Activated CD4-positive, alpha-beta T cell treated with anti-CD3 and anti-CD28 coated beads, Interleukin-2, amount 10 ng/mL, durations not matched to agents 7 days and 5 days (primary cell): ENCODE results near the gene CAV2. TPM values are rescaled to one million over a fixed set of nuclear protein-coding genes. Genes with fewer than 3 reads are reported as not detected.
"Not testable (repeated sequence)": the region's sequence is repeated elsewhere in the genome, so short reads cannot be mapped to it uniquely, and the experiment has no call there.

Experiments
- CTCF ChIA-PET: fragments of 350-600 bp; sonication (Branson Sonifier 250); formaldehyde crosslinking; loops from one replicate; lab custom pipeline; 2021; ENCODE audit warnings: antibody characterized with exemption; lab: Charles Lee
- POLR2A ChIA-PET: fragments of 350-600 bp; sonication (Branson Sonifier 250); formaldehyde crosslinking; loops from one replicate; lab custom pipeline; 2021; ENCODE audit warnings: antibody characterized with exemption; lab: Charles Lee
- DNase-seq: peaks from one replicate; pipeline ENCODE4 v3.0.0-alpha.2; 2020
- H3K27ac Mint-ChIP-seq: one replicate; pipeline ENCODE4 v1.8.0; 2021; ENCODE audit warnings: mild to moderate bottlenecking, moderate library complexity, mixed read lengths
- H3K27me3 Mint-ChIP-seq: one replicate; pipeline ENCODE4 v1.8.0; 2021; ENCODE audit warnings: mixed read lengths
- H3K36me3 Mint-ChIP-seq: one replicate; pipeline ENCODE4 v1.8.0; 2021; ENCODE audit warnings: low read depth, mixed read lengths
- H3K4me1 Mint-ChIP-seq: one replicate; pipeline ENCODE4 v1.8.0; 2021; ENCODE audit warnings: mixed read lengths
- H3K4me3 Mint-ChIP-seq: one replicate; pipeline ENCODE4 v1.8.0; 2021; ENCODE audit warnings: mild to moderate bottlenecking, moderate library complexity, mixed read lengths
- H3K9me3 Mint-ChIP-seq: one replicate; pipeline ENCODE4 v1.8.0; 2021; ENCODE audit warnings: mixed read lengths
- total RNA-seq, 2 experiments: library from RNA; stranded (reverse); gene quantifications; one replicate each; pipeline ENCODE4 v1.2.3, GENCODE V29; 2021

The CAV2 gene
- total RNA-seq, 2 experiments from 2014 or later = not detected

GRCh38 chr7:116483271-116483942 lies 16.1 kb upstream of the CAV2 start:
- ChIA-PET POLR2A (no interaction called here), CTCF (no interaction called here)
- no peak for DNase-seq
- Mint-ChIP-seq H3K4me3 (no peak overlapping the region), H3K9me3 (no peaks in the 10 kb centered on the region), H3K27me3 (peaks cover 23% of the 10 kb centered on the region), H3K27ac (no peak overlapping the region), H3K4me1 (no peaks in the 10 kb centered on the region), H3K36me3 (no peaks in the 10 kb centered on the region)

GRCh38 chr7:116484389-116484788 lies 15.1 kb upstream of the CAV2 start:
- H3K9me3 Mint-ChIP-seq, CTCF ChIA-PET, DNase-seq, H3K36me3 Mint-ChIP-seq, H3K4me1 Mint-ChIP-seq, POLR2A ChIA-PET, H3K4me3 Mint-ChIP-seq, H3K27ac Mint-ChIP-seq: not testable (repeated sequence)
- peaks cover 21% of the 10 kb centered on the region for H3K27me3 Mint-ChIP-seq

- ChIA-PET POLR2A (no interaction called here), CTCF (no interaction called here)
- H3K27me3 Mint-ChIP-seq = peaks cover 34% of the 10 kb centered on the region
Observed at GRCh38 chr7:116487907-116488521, 11.5 kb upstream of the CAV2 start.

GRCh38 chr7:116490351-116490750 lies 9.2 kb upstream of the CAV2 start:
- no peak for DNase-seq
- no peak overlapping the region for H3K27ac Mint-ChIP-seq
- no peaks in the 10 kb centered on the region for H3K4me1 Mint-ChIP-seq
- ChIA-PET CTCF (no interaction called here), POLR2A (no interaction called here)
- no peak overlapping the region for H3K4me3 Mint-ChIP-seq
- no peaks in the 10 kb centered on the region for H3K36me3 Mint-ChIP-seq
- peaks cover 33% of the 10 kb centered on the region for H3K27me3 Mint-ChIP-seq
- H3K9me3 Mint-ChIP-seq = no peaks in the 10 kb centered on the region

More at GRCh38 chr7:116487907-116488521, 11.5 kb upstream of the CAV2 start:
- no peak overlapping the region for H3K27ac Mint-ChIP-seq
- H3K4me1 Mint-ChIP-seq = no peaks in the 10 kb centered on the region
- no peaks in the 10 kb centered on the region for H3K9me3 Mint-ChIP-seq
- H3K36me3 Mint-ChIP-seq = no peaks in the 10 kb centered on the region
- DNase-seq = no peak
- H3K4me3 Mint-ChIP-seq = no peak overlapping the region

- H3K27ac Mint-ChIP-seq = no peak overlapping the region
- H3K9me3 Mint-ChIP-seq = no peaks in the 10 kb centered on the region
- DNase-seq = no peak
- peaks cover 39% of the 10 kb centered on the region for H3K27me3 Mint-ChIP-seq
- H3K4me1 Mint-ChIP-seq = no peaks in the 10 kb centered on the region
- ChIA-PET CTCF (interaction anchor here (0.7 kb wide), 1 partner anchor 61 kb away, joined by 3 read pairs; no protein-coding TSS in a partner anchor), POLR2A (no interaction called here)
- H3K36me3 Mint-ChIP-seq = no peaks in the 10 kb centered on the region
- H3K4me3 Mint-ChIP-seq = no peak overlapping the region
Observed at GRCh38 chr7:116491887-116492653, 7.5 kb upstream of the CAV2 start.

- Mint-ChIP-seq H3K4me3 (no peak overlapping the region), H3K36me3 (no peaks in the 10 kb centered on the region), H3K9me3 (no peaks in the 10 kb centered on the region), H3K27me3 (peaks cover 41% of the 10 kb centered on the region), H3K4me1 (no peaks in the 10 kb centered on the region), H3K27ac (no peak overlapping the region)
- POLR2A ChIA-PET = no interaction called here
- CTCF ChIA-PET = interaction anchor here (0.7 kb wide), 1 partner anchor 62 kb away, joined by 3 read pairs; no protein-coding TSS in a partner anchor
- no peak for DNase-seq
Observed at GRCh38 chr7:116492654-116493109, 6.9 kb upstream of the CAV2 start.

GRCh38 chr7:116493449-116493848 lies 6.1 kb upstream of the CAV2 start:
- Mint-ChIP-seq H3K27me3 (peaks cover 47% of the 10 kb centered on the region), H3K9me3 (no peaks in the 10 kb centered on the region), H3K36me3 (no peaks in the 10 kb centered on the region), H3K4me1 (no peaks in the 10 kb centered on the region), H3K4me3 (no peak overlapping the region), H3K27ac (no peak overlapping the region)
- CTCF ChIA-PET = no interaction called here
- POLR2A ChIA-PET = no interaction called here
- no peak for DNase-seq

- no peak for DNase-seq
- H3K9me3 Mint-ChIP-seq = no peaks in the 10 kb centered on the region
- ChIA-PET CTCF (no interaction called here), POLR2A (no interaction called here)
- H3K4me1 Mint-ChIP-seq = peaks cover 1% of the 10 kb centered on the region
- H3K27ac Mint-ChIP-seq = no peak overlapping the region
- H3K27me3 Mint-ChIP-seq = peaks cover 53% of the 10 kb centered on the region
- H3K36me3 Mint-ChIP-seq = no peaks in the 10 kb centered on the region
- no peak overlapping the region for H3K4me3 Mint-ChIP-seq
Observed at GRCh38 chr7:116494472-116494871, 5.1 kb upstream of the CAV2 start.

- Mint-ChIP-seq H3K27ac (no peak overlapping the region), H3K36me3 (no peaks in the 10 kb centered on the region), H3K9me3 (no peaks in the 10 kb centered on the region), H3K4me1 (peaks cover 10% of the 10 kb centered on the region), H3K4me3 (no peak overlapping the region), H3K27me3 (peaks cover 55% of the 10 kb centered on the region)
- ChIA-PET CTCF (interaction anchor here (2.6 kb wide), 1 partner anchor 30 kb away, joined by 6 read pairs; no protein-coding TSS in a partner anchor), POLR2A (no interaction called here)
- no peak for DNase-seq
Observed at GRCh38 chr7:116495736-116496135, 3.8 kb upstream of the CAV2 start.

- ChIA-PET CTCF (interaction anchor here (2.6 kb wide), 1 partner anchor 29 kb away, joined by 6 read pairs; no protein-coding TSS in a partner anchor), POLR2A (no interaction called here)
- no peak overlapping the region for H3K4me3 Mint-ChIP-seq
- H3K36me3 Mint-ChIP-seq = no peaks in the 10 kb centered on the region
- H3K4me1 Mint-ChIP-seq = peaks cover 12% of the 10 kb centered on the region
- peaks cover 54% of the 10 kb centered on the region for H3K27me3 Mint-ChIP-seq
- H3K9me3 Mint-ChIP-seq = no peaks in the 10 kb centered on the region
- no peak for DNase-seq
- H3K27ac Mint-ChIP-seq = no peak overlapping the region
Observed at GRCh38 chr7:116496653-116497052, 2.9 kb upstream of the CAV2 start.

GRCh38 chr7:116497708-116498107 lies 1.8 kb upstream of the CAV2 start:
- Mint-ChIP-seq H3K4me3 (no peak overlapping the region), H3K27me3 (peaks cover 52% of the 10 kb centered on the region), H3K4me1 (peaks cover 12% of the 10 kb centered on the region), H3K36me3 (no peaks in the 10 kb centered on the region), H3K9me3 (no peaks in the 10 kb centered on the region), H3K27ac (no peak overlapping the region)
- DNase-seq = no peak
- CTCF ChIA-PET = interaction anchor here (0.9 kb wide), 1 partner anchor 8 kb away, joined by 3 read pairs; no protein-coding TSS in a partner anchor
- POLR2A ChIA-PET = no interaction called here

GRCh38 chr7:116500078-116500853 lies 728 bp downstream of the CAV2 start:
- CTCF ChIA-PET = no interaction called here
- peak overlapping the region; percentile 39 for H3K4me3 Mint-ChIP-seq
- H3K27me3 Mint-ChIP-seq = peaks cover 63% of the 10 kb centered on the region
- no peak overlapping the region for H3K27ac Mint-ChIP-seq
- POLR2A ChIA-PET = no interaction called here
- H3K4me1 Mint-ChIP-seq = peaks cover 12% of the 10 kb centered on the region
- DNase-seq = peak; percentile 33
- H3K9me3 Mint-ChIP-seq = no peaks in the 10 kb centered on the region
- H3K36me3 Mint-ChIP-seq = no peaks in the 10 kb centered on the region
